NCI-H2196 (cell line): ENCODE results near the gene SYNPO2.
"Not testable (repeated sequence)": the region's sequence is repeated elsewhere in the genome, so short reads cannot be mapped to it uniquely, and the experiment has no call there.

Experiments
- DNase-seq: peaks from one replicate; lab custom pipeline; 2025; ENCODE audit not compliant: unreplicated experiment; lab: John Stamatoyannopoulos, UW

Gene SYNPO2

GRCh38 chr4:118969359-118969758, 80.7 kb downstream of the SYNPO2 start:
- DNase-seq, result no peak

- no peak for DNase-seq
Observed at GRCh38 chr4:118972167-118972566, 83.5 kb downstream of the SYNPO2 start.

- no peak for DNase-seq
Observed at GRCh38 chr4:118973295-118973694, 84.6 kb downstream of the SYNPO2 start.

- no peak for DNase-seq
Observed at GRCh38 chr4:118974758-118975157, 86.1 kb downstream of the SYNPO2 start.

- no peak for DNase-seq
Observed at GRCh38 chr4:118975449-118976192, 87.0 kb downstream of the SYNPO2 start.

- DNase-seq, result not testable (repeated sequence)
Observed at GRCh38 chr4:118976193-118976560, 87.5 kb downstream of the SYNPO2 start.

- not testable (repeated sequence) for DNase-seq
Observed at GRCh38 chr4:118977100-118977499, 88.4 kb downstream of the SYNPO2 start.

- DNase-seq, result no peak
Observed at GRCh38 chr4:118979712-118980111, 91.1 kb downstream of the SYNPO2 start.

GRCh38 chr4:118981171-118981838, 92.7 kb downstream of the SYNPO2 start:
- DNase-seq, result no peak

GRCh38 chr4:118981839-118982381, 93.3 kb downstream of the SYNPO2 start:
- peak; percentile 39 for DNase-seq

GRCh38 chr4:118983293-118983692, 94.6 kb downstream of the SYNPO2 start:
- no peak for DNase-seq

- no peak for DNase-seq
Observed at GRCh38 chr4:118983831-118984230, 95.2 kb downstream of the SYNPO2 start.

GRCh38 chr4:118985170-118986000, 96.7 kb downstream of the SYNPO2 start:
- DNase-seq, result no peak

GRCh38 chr4:118987959-118988634, 99.4 kb downstream of the SYNPO2 start:
- no peak for DNase-seq

GRCh38 chr4:118988635-118988972, 100.0 kb downstream of the SYNPO2 start:
- DNase-seq, result no peak

GRCh38 chr4:118989098-118990080, 100.7 kb downstream of the SYNPO2 start:
- no peak for DNase-seq

- no peak for DNase-seq
Observed at GRCh38 chr4:118991686-118992085, 103.0 kb downstream of the SYNPO2 start.

GRCh38 chr4:118992149-118992548, 103.5 kb downstream of the SYNPO2 start:
- DNase-seq, result no peak

- no peak for DNase-seq
Observed at GRCh38 chr4:118993333-118993732, 104.7 kb downstream of the SYNPO2 start.

GRCh38 chr4:118994030-118994429, 105.4 kb downstream of the SYNPO2 start:
- no peak for DNase-seq
